HL-60 (cell line): ENCODE data around the gene CD4.

Experiments used
- CTCF ChIP-seq: IDR thresholded peaks from one replicate; pipeline ENCODE4 v1.5.1; 2011; ENCODE audit warnings: low read length, control low read depth, inconsistent platforms; ENCODE audit not compliant: insufficient read depth
- POLR2AphosphoS5 ChIP-seq: IDR thresholded peaks from 2 replicates; pipeline ENCODE4 v1.6.1; 2012; ENCODE audit warnings: low read depth

GRCh38 chr12:6772331-6772695, 17.0 kb upstream of the CD4 start, which contains the start of gene LAG3:
- TF ChIP-seq POLR2AphosphoS5: no peak
- TF ChIP-seq CTCF: no peak
